Measurements from ENCODE around the gene GALNS.

DNA sequence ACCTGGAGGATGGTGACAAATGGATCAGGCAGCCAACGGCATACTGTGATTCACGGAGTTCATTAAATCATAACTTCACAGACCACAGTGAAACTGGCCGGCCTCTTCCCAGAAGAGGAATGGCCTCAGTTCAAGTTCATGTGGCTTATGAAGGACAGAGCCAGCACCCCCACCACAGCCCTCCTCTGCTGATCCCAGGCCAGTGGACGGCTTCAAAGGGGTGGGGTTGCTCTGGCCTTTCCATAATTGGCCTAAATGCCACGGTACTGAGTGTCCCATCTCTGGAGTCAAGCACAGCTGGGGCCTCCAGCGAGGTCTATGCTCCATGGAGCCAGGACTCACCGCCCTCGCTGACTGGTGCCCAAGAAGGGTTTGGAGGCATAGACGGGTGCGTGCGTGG, 21.4 kb downstream of the GALNS start:
- TF ChIP-seq, protein P1, sequence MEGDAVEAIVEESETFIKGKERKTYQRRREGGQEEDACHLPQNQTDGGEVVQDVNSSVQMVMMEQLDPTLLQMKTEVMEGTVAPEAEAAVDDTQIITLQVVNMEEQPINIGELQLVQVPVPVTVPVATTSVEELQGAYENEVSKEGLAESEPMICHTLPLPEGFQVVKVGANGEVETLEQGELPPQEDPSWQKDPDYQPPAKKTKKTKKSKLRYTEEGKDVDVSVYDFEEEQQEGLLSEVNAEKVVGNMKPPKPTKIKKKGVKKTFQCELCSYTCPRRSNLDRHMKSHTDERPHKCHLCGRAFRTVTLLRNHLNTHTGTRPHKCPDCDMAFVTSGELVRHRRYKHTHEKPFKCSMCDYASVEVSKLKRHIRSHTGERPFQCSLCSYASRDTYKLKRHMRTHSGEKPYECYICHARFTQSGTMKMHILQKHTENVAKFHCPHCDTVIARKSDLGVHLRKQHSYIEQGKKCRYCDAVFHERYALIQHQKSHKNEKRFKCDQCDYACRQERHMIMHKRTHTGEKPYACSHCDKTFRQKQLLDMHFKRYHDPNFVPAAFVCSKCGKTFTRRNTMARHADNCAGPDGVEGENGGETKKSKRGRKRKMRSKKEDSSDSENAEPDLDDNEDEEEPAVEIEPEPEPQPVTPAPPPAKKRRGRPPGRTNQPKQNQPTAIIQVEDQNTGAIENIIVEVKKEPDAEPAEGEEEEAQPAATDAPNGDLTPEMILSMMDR (IDR thresholded peaks at IDR 0.05), result no peak
- no peak for TF ChIP-seq POLR2A (IDR thresholded peaks at IDR 0.05)
